HT-29 (cell line): ENCODE data around the gene WLS. TPM values are rescaled to one million over a fixed set of nuclear protein-coding genes. Genes with fewer than 3 reads are reported as not detected.
A peak's percentile ranks its signal among the peaks of the same experiment; 100 is the strongest.
"Not testable (repeated sequence)": the region's sequence is repeated elsewhere in the genome, so short reads cannot be mapped to it uniquely, and the experiment has no call there.

Experiments used
- DNase-seq: peaks from one replicate; pipeline ENCODE4 v3.0.0-alpha.2; 2015; ENCODE audit warnings: low spot score
- total RNA-seq: library from RNA; depleted of rRNA; stranded (reverse); fragments of >200 nt; shearing (Covaris generic); gene quantifications from 2 replicates; pipeline ENCODE4 v1.2.3, GENCODE V29; 2014

Gene WLS
- total RNA-seq, 1 experiment from 2014 or later = 29.0 TPM

- peak; percentile 57 for DNase-seq
Measured at GRCh38 chr1:68199603-68200002, 32.7 kb downstream of the WLS start.

DNA sequence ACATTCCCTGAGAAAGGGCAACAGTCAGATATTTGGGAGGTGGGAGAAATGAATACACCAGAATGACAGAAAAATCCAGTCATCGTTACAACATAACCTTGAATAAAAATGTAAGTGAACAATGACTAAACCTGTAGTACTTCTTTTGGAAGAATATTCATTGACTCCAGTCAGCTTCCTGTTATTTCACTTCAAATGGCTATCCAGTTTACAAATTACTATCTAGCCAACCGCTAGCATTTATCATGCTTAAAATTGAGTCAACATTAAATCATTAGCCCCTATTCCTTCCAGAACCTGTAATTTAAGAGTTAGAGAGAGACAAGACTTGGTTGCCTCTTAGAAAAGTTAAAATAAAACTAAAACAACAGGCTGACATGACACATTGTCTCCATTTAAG lies 33.6 kb downstream of the WLS start:
- no peak for DNase-seq

GRCh38 chr1:68197891-68198290 lies 34.4 kb downstream of the WLS start:
- peak; percentile 80 for DNase-seq

DNA sequence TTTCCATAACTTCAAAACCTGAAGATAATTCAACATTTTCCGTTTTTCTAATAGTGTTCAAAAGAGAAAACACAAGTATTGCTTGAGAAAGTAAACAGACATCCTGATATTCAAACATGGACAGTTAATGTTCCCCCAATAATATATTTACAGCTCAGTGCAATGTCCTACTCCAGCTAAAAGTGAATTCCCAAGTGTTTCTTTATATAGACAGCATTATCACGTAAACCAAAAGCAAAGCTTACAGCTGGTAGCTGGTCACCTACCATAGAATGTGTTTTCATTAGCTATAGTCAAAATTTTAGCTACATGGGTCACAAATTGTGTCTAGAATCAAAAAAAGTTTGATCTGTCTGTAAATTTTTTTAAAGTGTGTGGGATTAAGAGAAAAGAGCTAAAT lies 34.9 kb downstream of the WLS start:
- DNase-seq = no peak

GRCh38 chr1:68196676-68197075 lies 35.6 kb downstream of the WLS start:
- no peak for DNase-seq

DNA sequence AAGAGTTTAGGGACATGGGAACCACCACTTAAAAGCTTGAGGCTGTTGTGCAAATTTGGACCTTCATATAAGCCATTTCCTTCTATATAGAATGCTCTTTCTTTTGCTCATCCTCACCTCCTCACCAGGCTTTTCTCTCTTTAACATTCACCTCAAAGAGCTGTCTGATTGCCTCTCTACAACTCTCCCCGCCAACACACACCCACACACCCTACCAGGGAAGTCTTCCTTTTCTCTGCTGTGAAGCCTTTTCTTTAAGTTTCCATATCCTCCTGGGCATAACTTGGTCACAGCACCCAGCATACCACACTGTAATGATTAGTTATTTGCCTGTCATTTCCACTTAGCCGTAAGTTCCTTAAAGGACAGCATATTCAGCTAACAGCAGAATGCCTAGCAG lies 40.6 kb downstream of the WLS start:
- DNase-seq = no peak

DNA sequence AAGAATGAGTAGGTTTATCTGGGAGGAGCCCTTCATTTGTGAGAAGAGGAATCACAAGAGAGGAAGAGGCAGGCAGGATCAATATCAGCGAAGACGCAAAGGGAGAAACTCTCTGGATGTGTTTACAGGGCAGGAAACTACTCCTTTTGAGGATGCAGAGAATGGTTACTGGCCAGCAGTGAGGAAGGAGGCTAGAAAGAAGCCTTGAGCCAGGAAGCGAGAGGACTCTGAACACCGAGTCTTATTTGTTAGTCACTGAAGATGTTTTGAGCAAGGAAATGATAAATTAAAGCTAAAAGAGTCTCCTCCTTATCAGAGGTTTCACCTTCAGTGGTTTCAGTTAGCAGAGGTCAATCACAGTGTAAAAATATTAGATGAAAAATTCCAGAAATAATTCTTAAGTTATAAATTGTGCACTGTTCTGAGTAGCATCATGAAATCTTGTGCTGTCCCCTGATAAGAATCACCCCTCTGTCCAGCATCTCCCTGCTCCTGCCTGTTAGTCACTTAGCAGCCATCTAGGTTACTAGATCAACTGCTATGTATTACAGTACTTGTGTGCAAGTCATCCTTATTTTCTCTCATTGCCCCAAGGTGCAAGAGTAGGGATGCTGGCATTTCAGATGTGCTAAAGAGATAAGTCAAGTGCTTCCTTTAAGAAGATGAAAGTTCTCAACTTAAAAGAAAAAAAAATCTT lies 43.5 kb downstream of the WLS start:
- DNase-seq = no peak

DNA sequence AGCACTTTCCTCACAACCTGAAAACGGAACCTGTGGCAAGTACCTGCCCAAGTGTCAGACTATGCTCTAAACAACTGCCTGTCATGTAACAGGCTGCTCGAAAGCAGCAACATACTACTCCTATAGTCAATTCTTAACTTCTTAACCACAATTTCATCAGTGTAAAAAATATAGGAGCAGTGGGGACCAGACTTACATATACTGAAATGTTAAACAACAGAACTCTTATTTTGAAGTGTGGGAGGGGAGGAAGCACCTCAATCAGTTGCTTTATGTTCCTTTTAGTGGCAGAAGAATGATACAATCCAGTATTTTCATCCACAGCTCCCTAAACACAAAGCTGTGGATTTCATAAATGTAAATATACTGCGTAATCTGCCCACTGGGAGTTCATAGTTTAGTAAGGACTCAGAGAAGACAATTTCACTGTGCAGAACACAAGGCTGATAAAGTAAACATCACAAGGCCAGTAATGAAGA lies 44.2 kb downstream of the WLS start:
- no peak for DNase-seq

- no peak for DNase-seq
Measured at GRCh38 chr1:68185743-68186142, 46.6 kb downstream of the WLS start.

GRCh38 chr1:68183895-68184294 lies 48.4 kb downstream of the WLS start:
- no peak for DNase-seq

DNA sequence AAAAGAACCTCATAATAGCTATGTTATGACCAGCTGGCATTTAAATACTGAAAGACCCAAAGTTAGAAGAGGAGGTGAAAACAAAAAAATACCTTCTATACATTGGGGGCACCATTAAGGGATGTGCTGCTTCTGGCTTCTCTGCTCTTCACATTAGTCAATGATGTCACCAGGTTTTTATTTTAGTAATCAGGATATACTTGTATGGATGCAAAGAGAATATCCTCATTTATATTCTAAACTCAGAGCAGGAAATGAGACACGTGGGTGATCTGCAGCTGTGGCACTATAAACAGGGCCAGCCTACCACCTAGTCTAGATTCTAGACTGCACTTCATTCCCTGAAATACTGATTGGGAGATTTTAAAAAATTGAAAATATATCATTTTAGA lies 51.2 kb downstream of the WLS start:
- DNase-seq = no peak

DNA sequence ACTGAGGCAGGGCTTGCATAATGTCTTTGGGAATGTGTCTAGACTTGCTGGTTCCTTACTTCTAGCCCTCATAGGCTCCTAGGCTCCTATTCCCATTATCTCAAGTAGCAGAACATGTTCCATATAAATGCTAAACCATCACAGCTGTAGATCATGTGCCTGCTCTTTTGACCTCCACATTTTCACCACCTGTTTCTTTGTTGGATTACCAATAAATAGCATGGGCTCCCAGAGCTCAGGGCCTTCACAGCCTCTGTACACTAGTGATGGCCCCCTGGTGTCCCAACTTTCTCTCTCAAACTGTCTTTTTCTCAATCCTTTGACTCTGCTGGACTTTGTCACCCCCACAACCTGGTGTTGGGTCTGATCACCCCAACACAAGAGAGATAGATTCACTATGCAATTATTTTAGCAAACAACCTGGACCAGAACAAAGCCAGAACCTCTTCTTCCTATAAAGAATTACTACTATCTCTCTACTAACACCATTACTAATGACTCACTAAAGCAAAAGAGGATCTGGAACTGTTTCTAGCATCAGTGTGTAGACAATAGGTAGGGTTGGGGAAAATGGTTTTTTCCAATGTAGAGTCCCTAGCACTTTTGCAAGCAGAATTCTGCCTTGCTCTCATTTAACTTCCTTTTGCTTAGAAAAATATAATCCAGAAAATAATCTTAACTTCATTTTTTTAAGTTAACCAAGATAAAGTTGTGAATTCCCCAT lies 51.7 kb downstream of the WLS start:
- DNase-seq = no peak

GRCh38 chr1:68178821-68179490 lies 53.4 kb downstream of the WLS start:
- peak; percentile 27 for DNase-seq

- DNase-seq = peak; percentile 81
Measured at GRCh38 chr1:68175621-68176398, 56.5 kb downstream of the WLS start.

DNA sequence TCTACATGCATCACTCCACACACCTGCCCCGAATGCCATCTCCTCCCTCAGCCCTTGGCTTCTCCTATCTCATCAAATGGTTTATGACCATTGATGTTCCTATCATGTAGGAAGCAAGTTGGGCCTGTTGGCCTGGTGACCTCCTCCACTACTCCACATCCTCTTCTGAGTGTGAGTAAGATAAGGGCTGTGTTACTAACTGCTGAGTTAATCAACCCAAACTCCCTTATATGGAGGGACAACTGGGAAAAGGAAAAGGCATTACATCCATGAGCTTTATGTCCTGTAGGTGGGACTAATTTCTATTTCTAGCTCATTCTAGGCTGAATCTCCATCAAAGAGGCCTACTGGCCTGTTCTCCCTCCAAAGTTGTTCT lies 57.6 kb downstream of the WLS start:
- DNase-seq = no peak

GRCh38 chr1:68173936-68174737 lies 58.2 kb downstream of the WLS start:
- peak; percentile 88 for DNase-seq

DNA sequence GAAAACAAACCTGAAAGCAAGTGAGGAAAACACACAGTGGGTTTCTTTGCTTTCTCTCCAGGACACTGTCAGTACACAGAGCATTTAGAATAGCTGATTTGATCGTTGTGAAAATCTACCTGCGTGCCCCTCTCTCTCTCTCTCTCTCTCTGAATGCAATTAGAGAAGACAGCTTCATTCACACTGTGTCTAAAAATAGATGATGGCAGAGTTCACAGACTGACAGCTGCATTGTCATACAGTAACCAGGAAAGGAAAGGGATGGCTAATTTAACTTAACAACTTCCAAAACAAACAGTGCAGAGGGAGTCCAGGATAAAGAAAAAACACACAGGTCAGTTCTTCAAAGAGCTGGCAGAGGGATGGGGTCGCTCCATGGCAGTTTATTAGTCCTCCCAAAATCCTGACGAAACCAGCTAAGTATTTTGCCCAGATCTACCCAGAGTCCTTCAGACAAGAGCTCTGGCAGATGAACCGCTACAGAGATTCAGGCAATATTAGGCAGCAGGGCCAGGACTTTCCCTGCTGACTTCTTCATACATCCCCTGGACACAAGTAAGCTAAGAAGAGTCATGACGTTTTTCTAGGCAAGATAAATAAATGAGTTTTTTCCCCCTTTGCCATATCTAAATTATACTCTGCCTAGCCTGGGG lies 58.9 kb downstream of the WLS start:
- DNase-seq = no peak

DNA sequence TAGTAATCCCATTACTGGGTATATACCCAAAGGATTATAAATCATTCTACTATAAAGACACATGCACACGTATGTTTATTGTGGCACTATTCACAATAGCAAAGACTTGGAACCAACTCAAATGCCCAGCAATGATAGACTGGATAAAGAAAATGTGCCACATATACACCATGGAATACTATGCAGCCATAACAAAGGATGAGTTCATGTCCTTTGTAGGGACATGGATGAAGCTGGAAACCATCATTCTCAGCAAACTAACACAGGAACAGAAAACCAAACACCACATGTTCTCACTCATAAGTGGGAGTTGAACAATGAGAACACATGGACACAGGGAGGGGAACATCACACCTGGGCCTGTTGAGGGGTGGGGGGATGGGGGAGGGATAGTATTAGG lies 60.5 kb downstream of the WLS start:
- DNase-seq = not testable (repeated sequence)

DNA sequence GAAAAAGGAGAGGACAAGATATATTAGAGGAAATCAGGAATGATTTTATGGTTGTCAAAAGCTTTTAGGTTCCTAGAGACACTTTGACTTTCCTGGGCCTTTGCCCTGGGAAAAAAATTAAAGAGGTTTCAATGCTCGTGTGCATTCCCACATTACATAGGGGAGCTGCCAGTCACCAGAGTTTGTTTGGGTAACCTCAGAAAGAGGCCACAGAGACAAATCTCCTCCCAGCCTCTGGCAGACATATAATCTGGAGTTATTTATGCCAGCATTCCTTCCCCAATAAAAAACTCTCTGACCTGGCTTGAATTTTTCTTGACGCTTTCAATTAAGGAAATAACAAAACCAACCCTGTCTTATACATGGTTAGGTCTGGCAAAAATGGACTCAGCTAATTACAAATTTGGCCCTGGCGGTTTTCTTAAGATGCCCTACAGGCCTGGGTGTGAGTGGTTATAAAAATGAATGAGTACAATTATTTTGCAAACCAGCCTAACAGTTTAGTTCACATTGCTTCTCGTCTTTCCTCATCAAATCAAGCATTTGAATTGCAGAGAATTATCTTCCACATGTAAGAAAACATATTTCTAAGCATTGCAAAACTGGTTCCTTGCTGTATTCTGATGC lies 63.7 kb downstream of the WLS start:
- DNase-seq = no peak

- DNase-seq = no peak
Measured at GRCh38 chr1:68167211-68167610, 65.1 kb downstream of the WLS start.
